Activated CD4-positive, CD25-positive, alpha-beta regulatory T cell treated with anti-CD3 and anti-CD28 coated beads, Interleukin-2, amount 50 U/mL, for 24 hours (primary cell): Measurements from ENCODE around the gene FUT9.
"Not testable (repeated sequence)": the region's sequence is repeated elsewhere in the genome, so short reads cannot be mapped to it uniquely, and the experiment has no call there.

Experiments
- ATAC-seq, 2 donors: fragments of 150-1000 bp; cut with Tn5 transposase; one replicate each; pipeline ENCODE4 v1.10.0; 2021; ENCODE audit warnings: mild to moderate bottlenecking in 1 of 2, moderate library complexity in 1 of 2

Gene FUT9

GRCh38 chr6:96194675-96195074 is 178.9 kb downstream of the FUT9 start:
- ATAC-seq, result no peak

DNA sequence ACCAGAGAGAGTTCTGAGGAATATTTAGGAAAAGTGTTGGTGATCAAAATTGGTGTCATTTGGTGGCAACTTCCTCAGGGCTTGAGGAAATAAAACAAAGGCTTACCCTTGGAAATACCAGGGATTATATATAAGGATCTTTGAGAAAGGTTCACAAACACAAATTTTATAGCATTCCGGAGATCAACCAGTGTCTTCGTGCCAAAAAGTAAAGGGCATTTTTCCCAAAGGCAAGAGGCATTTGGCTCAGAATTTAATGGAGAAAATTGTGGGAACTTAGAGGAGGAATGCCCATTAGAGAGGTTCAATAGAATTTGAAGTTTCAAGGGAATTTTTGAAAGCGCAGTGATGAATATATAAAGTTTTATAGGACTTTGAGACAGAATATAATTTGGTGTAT is 179.5 kb downstream of the FUT9 start:
- ATAC-seq, result no peak

DNA sequence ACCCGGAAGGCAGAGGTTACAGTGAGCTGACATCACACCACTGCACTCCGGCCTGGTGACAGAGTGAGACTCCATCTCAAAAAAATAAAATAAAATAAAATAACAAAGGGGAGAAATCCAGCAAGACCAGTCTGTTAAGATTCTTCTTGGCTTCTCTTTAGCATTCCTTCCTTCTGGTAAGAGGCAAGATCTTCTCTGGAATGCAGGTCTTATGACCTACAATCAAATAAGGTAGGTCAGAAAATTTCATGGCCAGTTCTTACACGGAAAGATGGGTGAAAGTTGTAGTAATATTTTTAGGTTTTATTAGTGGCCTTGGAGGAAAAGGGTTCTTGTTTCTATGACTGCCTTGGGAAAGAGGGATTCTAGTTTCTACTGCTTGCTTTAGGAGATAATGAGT is 180.9 kb downstream of the FUT9 start:
- no peak for ATAC-seq

DNA sequence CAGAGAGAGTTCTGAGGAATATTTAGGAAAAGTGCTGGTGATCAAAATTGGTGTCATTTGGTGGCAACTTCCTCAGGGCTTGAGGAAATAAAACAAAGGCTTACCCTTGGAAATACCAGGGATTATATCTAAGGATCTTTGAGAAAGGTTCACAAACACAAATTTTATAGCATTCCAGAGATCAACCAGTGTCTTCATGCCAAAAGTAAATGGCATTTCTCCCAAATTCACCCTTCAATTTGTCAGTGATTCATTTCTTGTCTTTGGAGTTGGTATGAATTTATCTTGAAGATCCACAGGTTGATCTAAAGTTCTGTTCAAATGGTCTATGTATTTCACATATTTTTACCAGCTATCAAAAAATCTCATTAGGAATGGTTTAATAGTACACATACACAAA is 181.5 kb downstream of the FUT9 start:
- ATAC-seq, result no peak

DNA sequence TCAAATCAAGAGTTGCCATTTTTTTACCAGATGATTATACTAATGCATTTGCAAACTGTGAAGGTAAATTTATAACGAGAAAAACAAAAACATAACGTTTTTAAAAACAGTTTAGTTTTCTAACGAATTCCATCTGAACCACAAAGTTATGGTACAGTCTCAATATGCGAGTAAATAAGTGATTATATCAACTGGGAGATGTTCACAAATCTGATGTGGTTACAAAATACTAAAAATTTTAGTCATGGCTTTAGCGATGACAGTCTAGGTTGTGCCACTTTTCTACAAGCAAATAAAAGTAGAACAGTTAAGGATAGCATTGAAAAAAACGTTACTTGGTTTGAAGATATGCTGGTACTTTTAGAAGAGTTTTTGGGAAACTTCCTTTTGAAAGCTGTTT is 186.8 kb downstream of the FUT9 start:
- ATAC-seq, result no peak

DNA sequence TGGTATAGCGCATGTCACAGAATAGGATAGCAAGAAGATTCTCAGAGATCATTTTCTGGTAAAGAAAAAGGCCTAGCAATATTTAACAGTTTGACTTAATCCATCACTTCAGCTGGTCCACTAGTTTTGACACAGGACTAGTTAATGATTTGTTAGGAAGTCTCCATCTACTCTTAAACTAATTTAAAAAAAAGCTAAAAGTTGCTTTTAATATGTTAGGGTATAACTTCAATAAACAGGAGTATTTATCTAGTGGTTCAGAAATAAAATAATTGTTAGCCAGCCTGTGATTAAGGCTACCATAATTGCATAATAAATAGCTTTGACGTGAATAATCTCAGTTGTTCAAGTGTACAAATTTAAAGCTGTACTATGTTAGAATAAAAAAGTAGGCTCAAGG is 195.6 kb downstream of the FUT9 start:
- ATAC-seq, result no peak

GRCh38 chr6:96212066-96212465 is 196.3 kb downstream of the FUT9 start:
- no peak for ATAC-seq

DNA sequence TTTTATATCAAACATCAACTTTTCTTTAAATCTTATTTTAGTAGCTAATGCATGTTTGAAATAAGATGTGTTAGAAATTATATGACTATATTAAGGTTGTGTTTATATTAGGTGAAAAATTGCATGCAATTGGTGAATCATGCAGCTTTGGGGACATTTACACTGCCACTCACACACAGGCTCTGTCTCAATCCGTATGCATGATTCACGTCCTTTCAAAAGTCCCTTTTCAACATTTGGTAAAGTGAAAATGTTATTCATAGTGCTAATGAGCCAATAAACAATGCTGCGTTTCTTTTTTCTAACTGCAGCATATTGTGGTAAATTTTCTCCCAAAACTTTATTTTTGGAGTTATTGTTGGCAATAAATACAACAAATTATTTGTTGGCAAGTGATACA is 198.0 kb downstream of the FUT9 start:
- no peak for ATAC-seq

DNA sequence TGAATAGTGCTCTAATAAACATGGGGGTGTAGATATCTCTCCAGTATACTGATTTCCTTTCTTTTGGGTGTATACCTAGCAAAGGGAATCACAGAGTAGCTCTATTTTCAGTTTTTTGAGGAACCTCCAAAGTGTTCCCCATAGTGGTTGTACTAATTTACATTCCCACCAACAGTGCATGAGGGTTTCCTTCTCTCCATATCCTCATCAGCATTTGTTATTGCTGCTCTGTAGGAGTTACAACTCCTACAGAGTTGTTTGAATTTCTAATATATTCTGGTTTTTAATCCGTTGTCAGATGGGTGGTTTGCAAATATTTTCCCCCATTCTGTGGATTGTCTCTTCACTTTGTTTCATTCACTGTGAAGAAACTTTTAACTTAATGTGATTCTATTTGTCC is 207.9 kb downstream of the FUT9 start:
- ATAC-seq, result no peak

GRCh38 chr6:96227135-96227534 is 211.4 kb downstream of the FUT9 start:
- ATAC-seq, result no peak

GRCh38 chr6:96234444-96234843 is 218.7 kb downstream of the FUT9 start:
- ATAC-seq, result no peak

DNA sequence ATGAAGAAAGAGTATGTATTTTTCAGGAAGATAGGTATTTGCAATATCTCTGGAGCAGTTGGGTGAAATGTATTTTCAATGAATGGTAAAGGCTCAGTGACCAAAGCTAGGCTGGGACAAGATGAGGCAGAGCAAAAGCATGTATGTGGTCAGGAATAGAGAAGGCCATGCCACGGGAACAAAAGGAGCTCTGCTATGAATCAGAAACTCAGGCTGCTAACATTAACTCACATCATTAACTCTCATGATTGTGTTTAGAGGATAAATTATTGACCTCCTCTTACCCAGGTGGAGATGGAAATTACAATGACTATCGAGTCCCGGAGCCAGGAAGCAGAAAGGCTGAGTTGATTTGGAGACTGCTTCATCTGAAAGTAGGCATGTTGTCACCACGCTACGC is 220.2 kb downstream of the FUT9 start:
- ATAC-seq, result no peak

DNA sequence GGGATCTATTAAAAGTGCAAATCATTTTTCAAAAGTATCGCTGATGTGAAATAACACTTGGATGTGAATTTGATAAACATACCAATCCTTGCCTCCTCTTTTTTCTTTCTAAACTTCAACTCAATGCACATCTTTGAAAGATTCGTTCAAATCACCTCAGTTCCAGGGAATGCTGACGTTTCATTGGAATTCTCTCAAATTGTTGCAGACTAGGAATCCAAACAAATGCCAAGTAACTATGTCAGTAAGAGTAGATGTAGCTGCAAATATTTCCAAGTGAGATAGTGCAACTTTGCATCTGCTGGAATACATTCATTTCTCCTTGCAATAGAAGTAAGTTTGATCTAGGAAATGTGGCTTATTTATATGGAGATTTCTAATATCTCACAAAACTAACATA is 220.7 kb downstream of the FUT9 start:
- ATAC-seq, result no peak

DNA sequence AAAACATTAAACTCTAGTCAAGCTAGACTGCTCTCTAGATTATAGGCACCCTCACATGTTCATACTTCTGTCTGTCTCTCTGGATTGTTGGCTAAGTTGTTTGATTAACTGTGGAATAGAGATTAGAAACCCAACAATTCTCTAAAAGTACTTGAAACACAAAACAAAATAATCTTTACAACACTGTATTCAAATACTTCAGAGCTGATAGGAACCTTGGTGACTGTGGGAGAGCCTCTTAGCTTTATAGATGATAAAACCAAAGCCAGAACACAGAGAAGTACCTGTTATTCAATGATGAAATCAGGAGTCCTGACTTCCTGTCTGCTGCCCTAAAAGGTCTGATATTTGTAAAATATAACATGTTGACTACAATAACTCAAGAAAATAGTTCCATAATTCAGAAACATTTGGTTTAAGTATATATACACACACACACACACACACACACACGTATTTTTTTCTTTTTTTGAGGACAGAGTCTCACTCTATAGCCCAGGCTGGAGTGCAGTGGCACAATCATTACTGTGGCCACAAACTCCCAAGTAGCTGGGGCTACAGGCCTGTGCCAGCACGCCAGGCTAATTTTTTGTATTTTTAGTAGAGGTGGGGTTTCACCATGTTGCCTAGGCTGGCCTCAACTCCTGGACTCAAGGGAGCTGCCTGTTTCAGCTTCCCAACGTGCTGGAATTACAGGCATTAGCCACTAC is 222.0 kb downstream of the FUT9 start:
- ATAC-seq, result no peak

GRCh38 chr6:96246563-96246962 is 230.8 kb downstream of the FUT9 start:
- no peak for ATAC-seq

- no peak for ATAC-seq
Measured at GRCh38 chr6:96249755-96250154, 234.0 kb downstream of the FUT9 start.

DNA sequence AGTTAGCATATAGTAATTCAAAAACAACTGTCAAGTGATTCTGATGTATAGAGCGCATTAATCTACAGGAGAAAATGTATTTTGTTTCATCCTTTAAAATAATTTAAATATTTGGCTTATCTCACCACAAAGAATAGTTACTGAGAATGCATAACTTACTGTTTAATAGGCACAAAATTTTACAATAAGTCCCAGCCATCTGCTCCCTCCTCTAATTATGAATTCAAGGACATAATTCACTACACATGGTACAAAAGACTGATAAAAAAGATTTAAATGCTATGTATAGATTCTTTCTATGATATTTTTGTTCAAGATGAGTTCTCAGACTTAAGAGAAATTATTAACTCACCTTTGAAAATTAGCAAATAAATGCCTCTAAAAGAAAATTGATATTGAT is 242.0 kb downstream of the FUT9 start:
- ATAC-seq, result no peak

DNA sequence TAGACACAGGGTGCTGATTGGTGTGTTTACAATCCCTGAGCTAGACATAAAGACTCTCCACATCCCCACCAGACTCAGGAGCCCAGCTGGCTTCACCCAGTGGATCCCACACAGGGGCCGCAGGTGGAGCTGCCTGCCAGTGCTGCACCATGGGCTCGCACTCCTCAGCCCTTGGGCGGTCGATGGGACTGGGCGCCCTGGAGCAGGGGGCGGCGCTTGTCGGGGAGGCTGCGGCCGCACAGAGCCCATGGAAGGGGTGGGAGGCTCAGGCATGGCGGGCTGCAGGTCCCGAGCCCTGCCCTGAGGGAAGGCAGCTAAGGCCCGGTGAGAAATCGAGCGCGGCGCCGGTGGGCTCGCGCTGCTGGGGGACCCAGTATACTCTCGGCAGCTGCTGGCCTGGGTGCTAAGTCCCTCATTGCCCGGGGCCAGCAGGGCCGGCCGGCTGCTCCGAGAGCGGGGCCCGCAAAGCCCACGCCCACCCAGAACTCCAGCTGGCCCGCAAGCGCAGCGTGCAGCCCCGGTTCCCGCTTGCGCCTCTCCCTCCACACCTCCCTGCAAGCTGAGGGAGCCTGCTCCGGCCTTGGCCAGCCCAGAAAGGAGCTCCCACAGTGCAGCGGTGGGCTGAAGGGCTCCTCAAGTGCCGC is 245.1 kb downstream of the FUT9 start:
- not testable (repeated sequence) for ATAC-seq
